ENCODE measurements around the gene FAM222B. TPM values are rescaled to one million over a fixed set of nuclear protein-coding genes. Genes with fewer than 3 reads are reported as not detected.

FAM222B gene
- total RNA-seq, 1 experiment from 2014 or later = 4.8 TPM

DNA sequence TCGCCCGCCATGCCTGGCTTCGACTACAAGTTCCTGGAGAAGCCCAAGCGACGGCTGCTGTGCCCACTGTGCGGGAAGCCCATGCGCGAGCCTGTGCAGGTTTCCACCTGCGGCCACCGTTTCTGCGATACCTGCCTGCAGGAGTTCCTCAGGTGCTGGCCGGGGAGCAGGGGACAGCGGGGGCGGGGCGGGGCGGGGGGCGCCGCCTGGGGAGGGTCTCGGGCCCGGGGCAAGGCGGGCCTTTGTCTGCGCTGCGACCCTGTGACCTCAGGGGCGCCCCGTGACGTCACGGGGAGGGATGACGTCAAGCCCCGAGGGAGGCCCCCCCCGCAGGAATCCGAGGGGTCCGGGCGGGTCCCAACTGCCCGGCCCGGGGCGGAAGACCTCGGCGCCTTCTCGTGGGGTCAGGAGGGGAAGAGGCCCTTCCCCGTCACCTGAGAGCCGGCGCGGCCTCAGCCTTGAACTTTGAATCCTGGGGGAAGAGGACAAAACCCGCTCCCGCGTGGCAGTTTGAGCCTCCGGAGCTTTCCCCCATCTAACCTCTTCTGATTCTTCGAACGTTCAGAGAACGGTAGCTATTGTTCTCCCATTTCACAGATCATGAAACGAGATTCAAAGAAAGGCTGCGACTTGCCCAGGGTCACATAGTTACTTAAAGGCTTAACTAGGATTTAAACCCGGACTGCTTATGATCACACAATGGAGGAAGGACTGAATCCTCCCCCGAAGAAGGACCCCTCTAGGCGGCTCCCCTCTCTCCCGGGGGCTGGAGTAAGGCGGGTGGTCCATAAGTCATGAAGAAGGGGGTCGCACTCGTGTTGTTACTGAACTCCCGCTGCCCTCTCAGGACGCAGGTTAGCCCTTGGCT, 98.3 kb downstream of the FAM222B start:
- no peak for ATAC-seq

DNA sequence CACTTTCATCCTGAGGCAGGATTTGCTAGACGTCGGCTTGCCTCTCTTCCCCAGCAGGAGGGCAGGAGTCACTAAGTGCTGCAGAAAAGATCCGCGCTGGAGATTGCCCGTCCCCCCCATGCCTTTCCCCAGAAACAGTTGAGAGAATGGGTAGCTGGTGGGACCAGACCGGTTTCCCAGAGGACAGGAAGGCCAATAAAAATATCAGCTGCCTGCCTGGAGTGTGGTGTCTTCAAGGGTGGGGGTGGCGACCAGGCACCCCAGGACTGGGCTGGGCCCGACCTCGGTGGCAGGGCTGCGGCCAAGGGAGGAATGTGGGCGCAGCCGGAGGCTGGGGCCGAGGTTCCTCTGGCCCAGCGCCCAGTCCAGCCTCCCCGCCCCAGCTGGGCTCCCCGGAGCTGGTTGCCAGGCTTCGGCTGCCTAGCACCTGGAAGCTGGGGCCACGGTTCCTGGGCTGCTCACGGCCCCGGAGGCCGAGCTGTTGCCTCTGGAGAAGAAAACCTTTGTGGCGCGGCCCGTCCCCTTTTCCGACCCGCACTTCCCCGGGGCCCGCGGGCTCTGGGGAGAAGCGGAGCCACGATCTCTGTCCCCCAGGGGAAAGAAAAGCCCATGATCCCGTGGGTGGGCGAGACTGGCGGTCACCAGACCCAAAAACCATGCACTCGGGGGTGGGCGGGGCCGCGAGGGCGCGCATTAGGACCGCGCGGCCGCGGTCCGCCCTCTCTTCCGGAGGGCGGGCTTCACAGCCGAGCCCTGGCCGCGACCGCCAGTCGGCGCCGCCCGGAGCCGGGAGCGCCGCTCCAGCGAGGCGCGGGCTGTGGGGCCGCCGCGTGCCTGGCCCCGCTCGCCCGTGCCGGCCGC, 99.1 kb downstream of the FAM222B start, which contains the start of gene TRAF4:
TSS of gene TRAF4 (plus strand) at position 769 of the 861 bp plus-strand sequence. CDS start 102 bp downstream, outside the sequence.
- TSS peak; percentile 38 for BruUV-seq (replicated peaks)
- no peak for TF ChIP-seq EZH2phosphoT487 (IDR thresholded peaks at IDR 0.05; ENCODE audit: borderline replicate concordance, low read length)
- TF ChIP-seq, protein P1, sequence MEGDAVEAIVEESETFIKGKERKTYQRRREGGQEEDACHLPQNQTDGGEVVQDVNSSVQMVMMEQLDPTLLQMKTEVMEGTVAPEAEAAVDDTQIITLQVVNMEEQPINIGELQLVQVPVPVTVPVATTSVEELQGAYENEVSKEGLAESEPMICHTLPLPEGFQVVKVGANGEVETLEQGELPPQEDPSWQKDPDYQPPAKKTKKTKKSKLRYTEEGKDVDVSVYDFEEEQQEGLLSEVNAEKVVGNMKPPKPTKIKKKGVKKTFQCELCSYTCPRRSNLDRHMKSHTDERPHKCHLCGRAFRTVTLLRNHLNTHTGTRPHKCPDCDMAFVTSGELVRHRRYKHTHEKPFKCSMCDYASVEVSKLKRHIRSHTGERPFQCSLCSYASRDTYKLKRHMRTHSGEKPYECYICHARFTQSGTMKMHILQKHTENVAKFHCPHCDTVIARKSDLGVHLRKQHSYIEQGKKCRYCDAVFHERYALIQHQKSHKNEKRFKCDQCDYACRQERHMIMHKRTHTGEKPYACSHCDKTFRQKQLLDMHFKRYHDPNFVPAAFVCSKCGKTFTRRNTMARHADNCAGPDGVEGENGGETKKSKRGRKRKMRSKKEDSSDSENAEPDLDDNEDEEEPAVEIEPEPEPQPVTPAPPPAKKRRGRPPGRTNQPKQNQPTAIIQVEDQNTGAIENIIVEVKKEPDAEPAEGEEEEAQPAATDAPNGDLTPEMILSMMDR (conservative IDR thresholded peaks at IDR 0.05; ENCODE audit: low read depth, low read length) = no peak
- no peak for TF ChIP-seq EZH2 (IDR thresholded peaks at IDR 0.05; ENCODE audit: low read length, unreplicated experiment)
- Histone ChIP-seq H3K79me2 (ENCODE audit: low read length) (peaks cover 40% of the 10 kb centered on the region), H3K27ac (ENCODE audit: low read length) (peak within 1 kb of the TSS; percentile 99), H3K4me1 (ENCODE audit: insufficient read depth, low read length) (peaks cover 27% of the 10 kb centered on the region), H3K9me2 (replicated peaks; ENCODE audit: low read length) (no peaks in the 10 kb centered on the region), H3K9ac (ENCODE audit: low read length) (peak within 1 kb of the TSS; percentile 95), H3K9me3 (ENCODE audit: low read length) (no peaks in the 10 kb centered on the region), H3F3A (ENCODE audit: low read length, unreplicated experiment) (no peaks in the 10 kb centered on the region), H3K27me3 (ENCODE audit: low read length) (no peaks in the 10 kb centered on the region), H3K36me3 (ENCODE audit: low read depth, low read length) (peaks cover 14% of the 10 kb centered on the region), H3K4me3 (ENCODE audit: low read length) (peak within 1 kb of the TSS; percentile 89), H4K20me1 (ENCODE audit: low read length) (peaks cover 18% of the 10 kb centered on the region), H3K4me2 (ENCODE audit: low read length) (peak within 1 kb of the TSS; percentile 99), H2AFZ (ENCODE audit: low read length) (peak within 1 kb of the TSS; percentile 82)
- DNase-seq (peak; percentile 80), ATAC-seq (peak; percentile 59)
- CTCF ChIA-PET = interaction anchor here (0.6 to 1.6 kb wide), 4 partner anchors 15 to 49 kb away, joined by 4 to 14 read pairs (median 10); partner anchors contain the start of genes NEK8 and RPL23A
- intact Hi-C loops (cut with micrococcal nuclease) = loop anchor here (1.0 kb wide), 1 partner anchor 16 kb away; no protein-coding TSS in a partner anchor
- POLR2A ChIA-PET (ENCODE audit: unreplicated experiment) = interaction anchor here (1.2 to 1.5 kb wide), 2 partner anchors 15 to 16 kb away, joined by 10 to 51 read pairs; partner anchors contain the start of gene NEK8

More for the DNA sequence above, 98.3 kb downstream of the FAM222B start:
- H3K27ac ChIP-seq (ENCODE audit: low read length) = peak overlapping the region; percentile 99
- peaks cover 27% of the 10 kb centered on the region for H3K4me1 ChIP-seq (ENCODE audit: insufficient read depth, low read length)
- H3K9me3 ChIP-seq (ENCODE audit: low read length) = no peaks in the 10 kb centered on the region
- CTCF ChIA-PET = interaction anchor here (1.4 to 2.8 kb wide), 3 partner anchors 16 to 25 kb away, joined by 6 to 14 read pairs (median 14); partner anchors contain the start of genes NEK8, RPL23A and TLCD1
- no peaks in the 10 kb centered on the region for H3F3A ChIP-seq (ENCODE audit: low read length, unreplicated experiment)
- TF ChIP-seq EZH2phosphoT487 (IDR thresholded peaks at IDR 0.05; ENCODE audit: borderline replicate concordance, low read length) (no peak), EZH2 (IDR thresholded peaks at IDR 0.05; ENCODE audit: low read length, unreplicated experiment) (no peak)
- TF ChIP-seq, protein P1 (conservative IDR thresholded peaks at IDR 0.05; ENCODE audit: low read depth, low read length) = no peak
- H4K20me1 ChIP-seq (ENCODE audit: low read length) = peaks cover 21% of the 10 kb centered on the region
- intact Hi-C loops (cut with micrococcal nuclease) = no loop called here
- peaks cover 19% of the 10 kb centered on the region for H3K36me3 ChIP-seq (ENCODE audit: low read depth, low read length)
- no peak overlapping the region for H2AFZ ChIP-seq (ENCODE audit: low read length)
- H3K4me3 ChIP-seq (ENCODE audit: low read length) = peak overlapping the region; percentile 89
- DNase-seq = no peak
- no peaks in the 10 kb centered on the region for H3K9me2 ChIP-seq (replicated peaks; ENCODE audit: low read length)
- POLR2A ChIA-PET (ENCODE audit: unreplicated experiment) = no interaction called here
- peaks cover 43% of the 10 kb centered on the region for H3K79me2 ChIP-seq (ENCODE audit: low read length)
- peak overlapping the region; percentile 99 for H3K4me2 ChIP-seq (ENCODE audit: low read length)
- H3K9ac ChIP-seq (ENCODE audit: low read length) = peak overlapping the region; percentile 95
- H3K27me3 ChIP-seq (ENCODE audit: low read length) = no peaks in the 10 kb centered on the region
- BruUV-seq (replicated peaks) = TSS peak; percentile 72

Data from PC-3 (cell line).